Calu3 (cell line): ENCODE measurements around the gene ARHGDIA. TPM values are rescaled to one million over a fixed set of nuclear protein-coding genes. Genes with fewer than 3 reads are reported as not detected.

Experiments used
- BruUV-seq: library from RNA; stranded (reverse); fragments of 400-500 nt; replicated peaks from 2 replicates; lab custom pipeline; 2021; lab: Mats Ljungman, UMichigan
- CTCF ChIA-PET: fragments of 300-600 bp; sonication (Branson Sonifier 250); formaldehyde crosslinking; loops from one replicate; lab custom pipeline; 2022; ENCODE audit warnings: antibody characterized with exemption; lab: Charles Lee
- DNase-seq: peaks from one replicate; pipeline ENCODE4 v3.0.0; 2022
- H3K27ac Mint-ChIP-seq: one replicate; pipeline ENCODE4 v1.8.0; 2022; ENCODE audit warnings: mixed read lengths; ENCODE audit not compliant: unreplicated experiment
- H3K27me3 Mint-ChIP-seq: one replicate; pipeline ENCODE4 v1.8.0; 2022; ENCODE audit warnings: mixed read lengths; ENCODE audit not compliant: unreplicated experiment
- H3K36me3 Mint-ChIP-seq: one replicate; pipeline ENCODE4 v1.8.0; 2022; ENCODE audit warnings: mild to moderate bottlenecking, moderate library complexity, mixed read lengths; ENCODE audit not compliant: insufficient read depth, unreplicated experiment
- H3K4me1 Mint-ChIP-seq: one replicate; pipeline ENCODE4 v1.8.0; 2022; ENCODE audit warnings: mild to moderate bottlenecking, low read depth, mixed read lengths; ENCODE audit not compliant: unreplicated experiment
- H3K4me3 Mint-ChIP-seq: one replicate; pipeline ENCODE4 v1.8.0; 2022; ENCODE audit warnings: mild to moderate bottlenecking, low read depth, moderate library complexity, mixed read lengths; ENCODE audit not compliant: unreplicated experiment
- H3K9me3 Mint-ChIP-seq: one replicate; pipeline ENCODE4 v1.8.0; 2022; ENCODE audit warnings: low read depth, mixed read lengths; ENCODE audit not compliant: unreplicated experiment
- intact Hi-C: fragments of 100-400 bp; cut with micrococcal nuclease; formaldehyde crosslinking; loops from one replicate; pipeline ENCODE4 v1.10.0; 2022; ENCODE audit not compliant: unreplicated experiment
- total RNA-seq: library from RNA; stranded (reverse); gene quantifications from 2 replicates; pipeline ENCODE4 v1.2.3, GENCODE V29; 2022
- TF ChIP-seq, protein P1 (sequence below): fragments of 200-600 bp; IDR thresholded peaks from one replicate; pipeline ENCODE4 v1.8.0; 2022; ENCODE audit warnings: antibody characterized with exemption; ENCODE audit not compliant: unreplicated experiment

The ARHGDIA gene
- total RNA-seq, 1 experiment from 2014 or later: 273 TPM

DNA sequence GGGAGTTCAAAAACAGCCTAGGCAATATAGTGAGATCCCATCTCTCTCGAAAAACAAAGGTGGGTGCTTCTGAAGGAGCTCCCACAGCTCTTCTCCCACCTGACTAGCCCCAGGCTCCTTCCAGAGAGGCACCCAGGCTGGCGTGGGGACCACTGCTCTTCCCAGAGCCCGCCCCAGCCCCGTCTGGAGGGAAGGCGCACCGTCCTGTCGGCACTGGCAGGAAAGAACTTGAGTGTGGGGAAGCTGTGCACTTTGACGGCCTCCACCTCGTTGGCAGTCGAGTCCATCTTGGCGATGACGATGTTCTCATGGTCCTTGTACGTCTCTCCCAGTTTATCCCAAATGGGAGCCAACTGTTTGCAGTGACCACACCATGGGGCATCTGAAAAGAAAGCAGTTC, 25.8 kb downstream of the ARHGDIA start:
- H3K4me1 Mint-ChIP-seq: no peaks in the 10 kb centered on the region
- TF ChIP-seq, protein P1, sequence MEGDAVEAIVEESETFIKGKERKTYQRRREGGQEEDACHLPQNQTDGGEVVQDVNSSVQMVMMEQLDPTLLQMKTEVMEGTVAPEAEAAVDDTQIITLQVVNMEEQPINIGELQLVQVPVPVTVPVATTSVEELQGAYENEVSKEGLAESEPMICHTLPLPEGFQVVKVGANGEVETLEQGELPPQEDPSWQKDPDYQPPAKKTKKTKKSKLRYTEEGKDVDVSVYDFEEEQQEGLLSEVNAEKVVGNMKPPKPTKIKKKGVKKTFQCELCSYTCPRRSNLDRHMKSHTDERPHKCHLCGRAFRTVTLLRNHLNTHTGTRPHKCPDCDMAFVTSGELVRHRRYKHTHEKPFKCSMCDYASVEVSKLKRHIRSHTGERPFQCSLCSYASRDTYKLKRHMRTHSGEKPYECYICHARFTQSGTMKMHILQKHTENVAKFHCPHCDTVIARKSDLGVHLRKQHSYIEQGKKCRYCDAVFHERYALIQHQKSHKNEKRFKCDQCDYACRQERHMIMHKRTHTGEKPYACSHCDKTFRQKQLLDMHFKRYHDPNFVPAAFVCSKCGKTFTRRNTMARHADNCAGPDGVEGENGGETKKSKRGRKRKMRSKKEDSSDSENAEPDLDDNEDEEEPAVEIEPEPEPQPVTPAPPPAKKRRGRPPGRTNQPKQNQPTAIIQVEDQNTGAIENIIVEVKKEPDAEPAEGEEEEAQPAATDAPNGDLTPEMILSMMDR: no peak
- H3K27ac Mint-ChIP-seq: no peak overlapping the region
- H3K4me3 Mint-ChIP-seq: no peak overlapping the region
- CTCF ChIA-PET: no interaction called here
- no TSS peak for BruUV-seq
- intact Hi-C loops: no loop called here
- peaks cover 76% of the 10 kb centered on the region for H3K36me3 Mint-ChIP-seq
- no peaks in the 10 kb centered on the region for H3K27me3 Mint-ChIP-seq
- no peaks in the 10 kb centered on the region for H3K9me3 Mint-ChIP-seq
- no peak for DNase-seq

DNA sequence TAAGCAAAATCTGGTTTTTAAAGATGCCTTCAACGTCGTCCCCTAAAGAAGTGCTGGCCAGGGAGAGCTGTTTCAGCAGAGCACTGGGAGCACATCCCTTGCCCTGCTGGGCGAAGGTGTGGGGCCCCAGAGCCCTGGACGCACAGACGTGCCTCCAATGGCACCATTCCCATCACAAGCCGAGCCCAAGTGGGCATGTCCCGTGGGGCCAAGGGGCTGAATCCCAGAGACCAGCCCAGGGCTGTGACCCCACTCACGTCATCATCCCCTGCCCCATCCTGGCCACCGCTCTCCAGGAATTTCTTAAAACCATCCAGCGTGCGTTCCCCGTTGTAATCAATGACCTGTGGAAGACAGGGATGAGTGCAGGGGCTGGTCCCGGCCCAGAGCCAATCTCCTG, 26.2 kb downstream of the ARHGDIA start:
- no peaks in the 10 kb centered on the region for H3K9me3 Mint-ChIP-seq
- CTCF ChIA-PET: no interaction called here
- H3K36me3 Mint-ChIP-seq: peaks cover 76% of the 10 kb centered on the region
- TF ChIP-seq, protein P1: no peak
- DNase-seq: no peak
- intact Hi-C loops: no loop called here
- no TSS peak for BruUV-seq
- H3K4me3 Mint-ChIP-seq: no peak overlapping the region
- H3K27me3 Mint-ChIP-seq: no peaks in the 10 kb centered on the region
- H3K4me1 Mint-ChIP-seq: no peaks in the 10 kb centered on the region
- H3K27ac Mint-ChIP-seq: no peak overlapping the region

DNA sequence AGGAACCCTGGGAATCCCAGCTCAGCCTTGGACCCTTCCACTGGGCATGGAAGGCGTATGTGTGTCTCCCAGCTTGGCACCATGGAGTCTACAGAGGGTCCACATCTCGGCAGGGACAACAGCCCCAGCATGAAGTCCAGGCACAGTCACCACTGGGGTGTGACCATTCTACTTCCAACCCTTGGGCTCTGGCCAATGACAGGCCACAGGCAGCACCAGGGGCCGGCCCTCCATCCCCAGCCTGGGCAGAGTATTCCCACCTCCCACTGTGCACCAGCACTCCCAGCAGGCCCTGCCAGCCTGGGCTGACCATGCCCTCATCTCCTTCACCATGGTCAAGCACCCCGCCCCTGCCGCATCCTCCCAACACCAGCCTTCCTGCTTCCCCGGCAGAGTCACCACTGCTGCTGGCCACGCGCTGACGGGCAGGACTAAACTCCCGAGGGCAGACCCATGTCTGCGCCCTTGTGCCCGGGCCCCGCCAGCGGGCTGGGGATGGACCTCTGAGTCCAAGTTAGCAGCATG, 26.7 kb downstream of the ARHGDIA start:
- CTCF ChIA-PET: no interaction called here
- no peaks in the 10 kb centered on the region for H3K9me3 Mint-ChIP-seq
- DNase-seq: no peak
- intact Hi-C loops: no loop called here
- no peak overlapping the region for H3K4me3 Mint-ChIP-seq
- H3K27ac Mint-ChIP-seq: no peak overlapping the region
- H3K4me1 Mint-ChIP-seq: no peaks in the 10 kb centered on the region
- no TSS peak for BruUV-seq
- H3K27me3 Mint-ChIP-seq: no peaks in the 10 kb centered on the region
- peaks cover 73% of the 10 kb centered on the region for H3K36me3 Mint-ChIP-seq
- TF ChIP-seq, protein P1: no peak

DNA sequence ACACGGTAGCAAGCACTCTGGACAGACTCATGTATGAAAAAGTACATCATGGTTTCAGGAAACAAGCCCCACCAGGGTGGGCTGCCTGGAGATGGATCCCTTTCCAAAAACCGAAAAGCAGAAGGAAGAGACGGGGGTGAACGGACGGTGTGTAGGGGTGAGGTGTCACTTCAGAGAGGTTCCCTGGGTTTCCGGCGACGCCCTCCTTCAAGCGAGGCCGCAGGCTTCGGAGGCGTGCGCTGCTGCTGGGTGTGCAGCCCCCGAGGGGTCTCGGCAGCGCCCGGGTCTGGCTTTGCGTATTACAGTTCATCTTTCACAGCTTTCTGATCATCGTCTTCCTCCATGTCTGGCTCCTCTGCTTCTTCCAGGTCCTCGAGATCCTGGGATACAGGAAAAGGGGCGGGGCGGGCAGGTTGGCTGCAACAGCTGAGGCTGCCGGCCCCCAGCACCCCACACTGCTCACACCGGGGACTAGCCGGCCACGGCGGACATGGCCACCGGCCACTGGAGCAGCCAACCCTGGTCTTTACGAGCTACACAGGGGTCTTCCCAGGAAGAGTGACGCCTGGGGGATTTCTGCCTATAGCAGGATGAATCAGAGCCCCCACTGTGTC, 27.3 kb downstream of the ARHGDIA start:
- TF ChIP-seq, protein P1: no peak
- Mint-ChIP-seq H3K36me3 (peaks cover 70% of the 10 kb centered on the region), H3K27ac (peak overlapping the region; percentile 21), H3K9me3 (no peaks in the 10 kb centered on the region), H3K27me3 (no peaks in the 10 kb centered on the region), H3K4me1 (no peaks in the 10 kb centered on the region), H3K4me3 (no peak overlapping the region)
- CTCF ChIA-PET: no interaction called here
- intact Hi-C loops: no loop called here
- no TSS peak for BruUV-seq
- DNase-seq: no peak
